Stimulated activated CD8-positive, alpha-beta memory T cell treated with anti-CD3 and anti-CD28 coated beads, Interleukin-2, amount 100 ng/mL, for 1 hour (primary cell): Measurements from ENCODE around the gene IKZF3.
"Not testable (repeated sequence)": the region's sequence is repeated elsewhere in the genome, so short reads cannot be mapped to it uniquely, and the experiment has no call there.

Experiments used
- DNase-seq, 2 donors: peaks; one replicate each; pipeline ENCODE4 v3.0.0-alpha.2; 2020; ENCODE audit warnings: low read depth in 2 of 2

Gene IKZF3

GRCh38 chr17:39755554-39756379 lies 108.3 kb downstream of the IKZF3 start:
- peak in 1 of 2 donors; percentile 29 for DNase-seq

- no peak for DNase-seq
Observed at GRCh38 chr17:39754958-39755553, 109.1 kb downstream of the IKZF3 start.

GRCh38 chr17:39754161-39754957 lies 109.8 kb downstream of the IKZF3 start:
- DNase-seq: peak; percentile 94

- DNase-seq: peak; percentile 56 to 60
Observed at GRCh38 chr17:39753514-39754160, 110.5 kb downstream of the IKZF3 start.

GRCh38 chr17:39752241-39752881 lies 111.8 kb downstream of the IKZF3 start:
- no peak for DNase-seq

- DNase-seq: no peak
Observed at GRCh38 chr17:39751637-39752036, 112.5 kb downstream of the IKZF3 start.

GRCh38 chr17:39751016-39751543 lies 113.0 kb downstream of the IKZF3 start:
- DNase-seq: no peak

DNA sequence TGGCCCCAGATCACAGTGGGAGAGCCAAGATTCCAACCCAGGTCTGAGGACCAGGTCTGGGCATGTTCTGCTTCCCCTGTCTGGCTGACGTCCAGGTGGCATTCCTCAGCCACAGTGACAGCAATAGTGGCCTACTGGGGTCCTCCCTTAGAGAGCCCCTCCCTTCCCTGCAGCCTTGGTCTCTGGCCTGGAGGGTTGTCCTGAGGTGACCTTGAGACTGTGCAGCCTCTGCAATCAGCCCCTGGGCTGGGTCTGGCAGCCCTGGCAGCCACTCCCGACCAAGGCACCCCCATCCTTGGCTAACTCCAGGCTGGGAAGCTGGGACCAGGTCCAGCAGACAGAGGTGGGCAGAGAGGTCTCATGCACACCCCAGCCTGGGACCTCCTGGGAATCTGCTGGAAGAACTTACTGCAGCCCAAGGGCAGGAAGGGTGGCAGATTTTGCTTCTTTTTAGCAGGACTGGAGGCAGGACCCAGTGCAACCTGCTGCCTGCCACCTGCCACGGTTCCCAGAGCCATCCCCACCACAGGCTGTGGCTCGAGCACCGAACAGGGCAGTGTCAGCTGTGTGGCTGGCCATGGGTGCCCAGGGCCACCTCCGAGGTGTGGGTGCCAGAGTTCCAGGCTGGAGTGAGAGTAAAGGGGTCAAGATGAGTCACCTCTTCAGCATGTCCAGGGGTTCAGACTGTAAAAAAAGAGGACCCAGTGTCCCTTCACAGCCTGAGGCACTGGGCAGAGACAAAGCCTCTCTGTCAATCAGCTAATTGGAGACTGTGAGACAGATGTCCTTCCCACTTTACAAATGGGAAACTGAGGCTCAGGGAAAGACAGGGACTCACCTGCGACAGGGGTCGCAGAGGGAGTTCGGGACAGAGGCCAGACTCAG lies 113.7 kb downstream of the IKZF3 start:
- DNase-seq: no peak

- not testable (repeated sequence) for DNase-seq
Observed at GRCh38 chr17:39748444-39749034, 115.6 kb downstream of the IKZF3 start.

GRCh38 chr17:39747745-39748144 lies 116.4 kb downstream of the IKZF3 start:
- DNase-seq: no peak

GRCh38 chr17:39746145-39746461 lies 118.0 kb downstream of the IKZF3 start:
- DNase-seq: no peak

- no peak for DNase-seq
Observed at GRCh38 chr17:39745335-39746144, 118.6 kb downstream of the IKZF3 start.

DNA sequence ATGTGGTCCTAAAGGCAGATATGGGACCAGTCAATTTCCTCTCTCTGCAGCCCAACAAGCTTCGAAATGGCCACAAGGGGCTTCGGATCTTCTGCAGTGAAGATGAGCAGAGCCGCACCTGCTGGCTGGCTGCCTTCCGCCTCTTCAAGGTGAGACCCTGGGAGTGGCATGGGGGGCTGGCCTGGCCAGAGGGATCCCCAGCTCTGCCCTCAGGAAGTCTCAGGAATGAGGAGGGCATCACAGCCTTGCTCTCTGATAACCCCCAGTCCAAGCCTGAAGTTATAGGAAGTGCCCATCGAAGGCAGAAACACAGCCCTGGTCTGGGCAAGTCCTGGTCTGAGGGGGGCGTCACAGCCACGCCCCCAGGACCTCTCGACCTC lies 119.3 kb downstream of the IKZF3 start:
- DNase-seq: no peak

DNA sequence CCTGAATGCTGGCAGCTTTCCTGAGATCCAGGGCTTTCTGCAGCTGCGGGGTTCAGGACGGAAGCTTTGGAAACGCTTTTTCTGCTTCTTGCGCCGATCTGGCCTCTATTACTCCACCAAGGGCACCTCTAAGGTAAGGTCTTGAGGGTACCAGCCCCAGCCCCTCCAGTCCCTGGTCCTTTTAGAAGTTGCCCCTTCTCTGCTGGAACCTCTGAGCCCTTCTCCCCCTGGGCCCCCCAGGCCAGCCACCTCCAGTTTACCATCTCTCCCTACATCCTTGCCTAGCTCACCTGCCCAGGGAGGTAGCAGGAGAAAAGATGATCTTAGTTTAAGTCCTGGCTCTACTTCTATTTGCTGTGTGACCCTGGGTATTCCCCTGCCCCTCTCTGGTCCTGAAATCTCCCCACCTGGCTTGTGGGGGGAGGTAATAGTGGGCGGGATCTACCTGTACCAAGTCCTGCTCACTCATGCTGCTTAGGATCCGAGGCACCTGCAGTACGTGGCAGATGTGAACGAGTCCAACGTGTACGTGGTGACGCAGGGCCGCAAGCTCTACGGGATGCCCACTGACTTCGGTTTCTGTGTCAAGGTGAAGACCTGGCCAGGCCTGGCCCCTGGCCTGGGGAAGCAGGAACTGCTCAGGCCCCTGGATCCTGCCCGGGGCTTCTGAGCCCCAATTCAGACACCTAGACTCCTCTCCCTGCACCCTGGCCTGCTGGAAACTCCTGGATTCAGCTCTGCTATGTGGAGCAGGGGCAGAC lies 119.9 kb downstream of the IKZF3 start:
- no peak for DNase-seq

- no peak for DNase-seq
Observed at GRCh38 chr17:39742856-39743436, 121.2 kb downstream of the IKZF3 start.

DNA sequence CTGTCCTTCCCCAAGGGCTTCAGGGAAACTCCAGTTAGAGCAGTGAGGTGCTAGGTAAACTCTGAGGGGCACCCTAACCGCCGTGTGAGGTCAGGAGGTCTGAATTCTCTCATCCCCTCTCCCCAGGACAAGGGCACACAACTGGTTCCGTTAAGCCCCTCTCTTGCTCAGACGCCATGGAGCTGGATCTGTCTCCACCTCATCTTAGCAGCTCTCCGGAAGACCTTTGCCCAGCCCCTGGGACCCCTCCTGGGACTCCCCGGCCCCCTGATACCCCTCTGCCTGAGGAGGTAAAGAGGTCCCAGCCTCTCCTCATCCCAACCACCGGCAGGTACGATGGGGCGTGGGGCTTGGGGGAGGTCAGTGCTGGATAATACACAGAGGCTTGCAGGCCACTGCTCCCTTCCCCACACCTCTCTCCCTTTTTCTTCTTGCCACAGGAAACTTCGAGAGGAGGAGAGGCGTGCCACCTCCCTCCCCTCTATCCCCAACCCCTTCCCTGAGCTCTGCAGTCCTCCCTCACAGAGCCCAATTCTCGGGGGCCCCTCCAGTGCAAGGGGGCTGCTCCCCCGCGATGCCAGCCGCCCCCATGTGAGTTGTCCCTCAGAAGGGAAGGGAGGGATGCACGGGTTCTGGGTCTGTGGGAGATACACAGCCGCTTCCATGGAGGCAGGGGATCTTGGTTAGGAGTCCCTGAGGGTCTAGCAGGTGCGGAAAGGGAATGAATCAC lies 121.8 kb downstream of the IKZF3 start:
- DNase-seq: no peak

DNA sequence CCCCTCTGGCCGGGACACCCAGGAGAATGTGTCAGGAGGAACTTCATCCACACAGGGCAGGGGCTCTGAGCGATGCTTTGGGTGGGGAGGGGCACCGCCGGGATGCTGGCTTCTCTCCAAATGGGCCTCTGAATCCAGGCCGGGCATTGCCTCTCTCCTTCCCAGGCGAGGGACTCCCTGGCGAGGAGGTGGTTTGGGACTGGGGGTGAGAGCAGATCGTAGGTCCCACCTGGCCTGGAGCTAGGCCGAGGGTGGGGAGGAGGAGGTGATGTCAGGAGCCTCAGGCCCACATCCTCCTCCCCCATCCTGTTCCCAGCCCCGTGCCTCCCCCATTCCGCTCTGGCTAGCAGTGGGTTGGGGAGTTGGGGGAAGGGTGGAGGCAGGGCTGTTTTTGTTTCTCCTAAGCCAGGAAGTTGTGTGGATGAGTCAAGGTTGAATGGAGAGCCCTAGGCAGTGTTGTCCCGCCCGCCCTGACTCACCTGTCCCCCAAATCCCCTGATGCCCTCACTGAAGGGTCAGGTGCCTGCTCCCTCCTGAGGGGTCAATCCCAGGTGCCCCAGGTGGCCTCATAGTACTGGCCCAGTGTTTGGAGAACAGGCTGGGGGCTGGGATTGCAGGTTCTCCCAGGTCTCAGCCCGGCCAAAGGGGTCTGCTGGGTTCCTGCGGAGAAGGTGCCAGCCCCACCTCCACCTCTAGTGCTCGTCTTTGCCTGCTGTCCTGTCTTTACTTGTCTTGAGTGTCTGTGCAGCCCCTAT lies 123.6 kb downstream of the IKZF3 start:
- no peak for DNase-seq
